PC-9 (cell line): ENCODE data around the gene ETNK1.

Experiments used
- CTCF ChIP-seq: fragments of 200-600 bp; sonication (generic); conservative IDR thresholded peaks from 2 replicates; pipeline ENCODE4 v1.6.1; 2017; ENCODE audit warnings: mixed run types, antibody characterized with exemption, mild to moderate bottlenecking, moderate library complexity
- EZH2 ChIP-seq: fragments of 200-600 bp; sonication (generic); IDR thresholded peaks from 2 replicates; pipeline ENCODE4 v1.8.0; 2017; ENCODE audit warnings: antibody characterized with exemption, low read depth

- no peak for TF ChIP-seq EZH2
- no peak for TF ChIP-seq CTCF
These were observed 104.0 kb downstream of the ETNK1 start for GRCh38 chr12:22728987-22729386.
